Left ventricle myocardium inferior (tissue), 1 donor: ENCODE measurements around the gene USP31. TPM values are rescaled to one million over a fixed set of nuclear protein-coding genes. Genes with fewer than 3 reads are reported as not detected.

ENCODE experiments used
- DNase-seq: peaks from one replicate; pipeline ENCODE4 v3.0.0-alpha.2; 2020
- H3K27ac ChIP-seq: fragments of 200-600 bp; replicated peaks from 2 replicates; pipeline ENCODE4 v1.8.0; 2021
- H3K27me3 ChIP-seq: fragments of 200-600 bp; 2 replicates; pipeline ENCODE4 v1.8.0; 2021; ENCODE audit warnings: low read depth
- H3K36me3 ChIP-seq: fragments of 200-600 bp; 2 replicates; pipeline ENCODE4 v1.8.0; 2021
- H3K4me1 ChIP-seq: fragments of 200-600 bp; 2 replicates; pipeline ENCODE4 v1.8.0; 2021
- H3K4me3 ChIP-seq: fragments of 200-600 bp; 2 replicates; pipeline ENCODE4 v1.8.0; 2021; ENCODE audit warnings: mild to moderate bottlenecking, moderate library complexity
- H3K9me3 ChIP-seq: fragments of 200-600 bp; replicated peaks from 2 replicates; pipeline ENCODE4 v1.8.0; 2021
- CTCF ChIP-seq: fragments of 200-600 bp; IDR thresholded peaks from 2 replicates; pipeline ENCODE4 v1.8.0; 2021; ENCODE audit warnings: antibody characterized with exemption, mild to moderate bottlenecking, borderline replicate concordance
- intact Hi-C: fragments of 100-400 bp; cut with micrococcal nuclease; formaldehyde crosslinking; loops from one replicate; pipeline ENCODE4 v1.11.0; 2022
- total RNA-seq: library from RNA; stranded (reverse); fragmentation: NEBNext Ultra II Directional; extraction: Animal tissue kit (Norgen Biotek cat#: 25700); gene quantifications from one replicate; pipeline ENCODE4 v1.2.1, GENCODE V29; 2021
- donor health status: DM: no; HTN: yes; CAD: no; lungs with severe emphysema.

USP31 gene
- total RNA-seq, 1 donor from 2014 or later: 28.2 TPM

- intact Hi-C loops: no loop called here
Measured at GRCh38 chr16:23027386-23027785, 121.9 kb downstream of the USP31 start.

GRCh38 chr16:23026784-23027362 is 122.4 kb downstream of the USP31 start:
- no peak for DNase-seq
- Histone ChIP-seq H3K36me3 (no peaks in the 10 kb centered on the region), H3K4me3 (no peak overlapping the region), H3K9me3 (no peaks in the 10 kb centered on the region), H3K4me1 (no peaks in the 10 kb centered on the region), H3K27me3 (peaks cover 52% of the 10 kb centered on the region), H3K27ac (no peak overlapping the region)
- TF ChIP-seq CTCF: no peak
- intact Hi-C loops: no loop called here

More at GRCh38 chr16:23027386-23027785, 121.9 kb downstream of the USP31 start:
- Histone ChIP-seq H3K27ac (no peak overlapping the region), H3K9me3 (peaks cover 2% of the 10 kb centered on the region), H3K4me1 (no peaks in the 10 kb centered on the region), H3K4me3 (no peak overlapping the region), H3K36me3 (no peaks in the 10 kb centered on the region), H3K27me3 (peaks cover 52% of the 10 kb centered on the region)
- DNase-seq: no peak
- no peak for TF ChIP-seq CTCF

GRCh38 chr16:23025692-23026307 is 123.5 kb downstream of the USP31 start:
- Histone ChIP-seq H3K4me1 (no peaks in the 10 kb centered on the region), H3K9me3 (no peaks in the 10 kb centered on the region), H3K27ac (no peak overlapping the region), H3K27me3 (peaks cover 52% of the 10 kb centered on the region), H3K4me3 (no peak overlapping the region), H3K36me3 (no peaks in the 10 kb centered on the region)
- TF ChIP-seq CTCF: no peak
- no peak for DNase-seq
- intact Hi-C loops: no loop called here

- peaks cover 45% of the 10 kb centered on the region for H3K27me3 ChIP-seq
- intact Hi-C loops: no loop called here
- no peak overlapping the region for H3K4me3 ChIP-seq
- no peaks in the 10 kb centered on the region for H3K4me1 ChIP-seq
- no peak for TF ChIP-seq CTCF
- H3K9me3 ChIP-seq: no peaks in the 10 kb centered on the region
- no peak overlapping the region for H3K27ac ChIP-seq
- no peak for DNase-seq
- H3K36me3 ChIP-seq: no peaks in the 10 kb centered on the region
Measured at GRCh38 chr16:23024044-23024443, 125.2 kb downstream of the USP31 start.

GRCh38 chr16:23020084-23020483 is 129.2 kb downstream of the USP31 start:
- no peak for TF ChIP-seq CTCF

More at GRCh38 chr16:23020084-23020483, 129.2 kb downstream of the USP31 start:
- Histone ChIP-seq H3K9me3 (no peaks in the 10 kb centered on the region), H3K4me1 (no peaks in the 10 kb centered on the region), H3K36me3 (no peaks in the 10 kb centered on the region), H3K27me3 (peaks cover 60% of the 10 kb centered on the region), H3K4me3 (no peak overlapping the region), H3K27ac (no peak overlapping the region)
- intact Hi-C loops: no loop called here
- no peak for DNase-seq
